BE2C (cell line): Measurements from ENCODE around the gene PACRG.

Experiments used
- DNase-seq: peaks from one replicate; pipeline ENCODE4 v3.0.0-alpha.2; 2020
- H3K27me3 ChIP-seq: fragments of 250-450 bp; sonication (Bioruptor Pico); 2 replicates; pipeline ENCODE4 v1.5.1; 2020; ENCODE audit warnings: mild to moderate bottlenecking
- H3K36me3 ChIP-seq: fragments of 250-450 bp; sonication (Bioruptor Pico); 2 replicates; pipeline ENCODE4 v1.5.1; 2020; ENCODE audit warnings: mild to moderate bottlenecking
- H3K4me1 ChIP-seq: fragments of 250-450 bp; sonication (Bioruptor Pico); 2 replicates; pipeline ENCODE4 v1.5.1; 2020
- H3K4me3 ChIP-seq: 2 replicates; pipeline ENCODE4 v1.5.1; 2011; ENCODE audit warnings: low read depth, low read length
- H3K9me3 ChIP-seq: fragments of 250-450 bp; sonication (Bioruptor Pico); 2 replicates; pipeline ENCODE4 v1.5.1; 2020
- TF ChIP-seq, protein P1 (sequence below): IDR thresholded peaks from 2 replicates; pipeline ENCODE4 v1.5.1; 2012; ENCODE audit warnings: mild to moderate bottlenecking, low read depth, low read length

PACRG gene

GRCh38 chr6:163345931-163346330 lies 618.2 kb downstream of the PACRG start:
- TF ChIP-seq, protein P1, sequence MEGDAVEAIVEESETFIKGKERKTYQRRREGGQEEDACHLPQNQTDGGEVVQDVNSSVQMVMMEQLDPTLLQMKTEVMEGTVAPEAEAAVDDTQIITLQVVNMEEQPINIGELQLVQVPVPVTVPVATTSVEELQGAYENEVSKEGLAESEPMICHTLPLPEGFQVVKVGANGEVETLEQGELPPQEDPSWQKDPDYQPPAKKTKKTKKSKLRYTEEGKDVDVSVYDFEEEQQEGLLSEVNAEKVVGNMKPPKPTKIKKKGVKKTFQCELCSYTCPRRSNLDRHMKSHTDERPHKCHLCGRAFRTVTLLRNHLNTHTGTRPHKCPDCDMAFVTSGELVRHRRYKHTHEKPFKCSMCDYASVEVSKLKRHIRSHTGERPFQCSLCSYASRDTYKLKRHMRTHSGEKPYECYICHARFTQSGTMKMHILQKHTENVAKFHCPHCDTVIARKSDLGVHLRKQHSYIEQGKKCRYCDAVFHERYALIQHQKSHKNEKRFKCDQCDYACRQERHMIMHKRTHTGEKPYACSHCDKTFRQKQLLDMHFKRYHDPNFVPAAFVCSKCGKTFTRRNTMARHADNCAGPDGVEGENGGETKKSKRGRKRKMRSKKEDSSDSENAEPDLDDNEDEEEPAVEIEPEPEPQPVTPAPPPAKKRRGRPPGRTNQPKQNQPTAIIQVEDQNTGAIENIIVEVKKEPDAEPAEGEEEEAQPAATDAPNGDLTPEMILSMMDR: no peak
- Histone ChIP-seq H3K4me1 (peaks cover 2% of the 10 kb centered on the region; the same call in 1 of the 2 replicates), H3K27me3 (no peaks in the 10 kb centered on the region), H3K9me3 (no peaks in the 10 kb centered on the region), H3K4me3 (no peak overlapping the region), H3K36me3 (no peaks in the 10 kb centered on the region)
- no peak for DNase-seq

DNA sequence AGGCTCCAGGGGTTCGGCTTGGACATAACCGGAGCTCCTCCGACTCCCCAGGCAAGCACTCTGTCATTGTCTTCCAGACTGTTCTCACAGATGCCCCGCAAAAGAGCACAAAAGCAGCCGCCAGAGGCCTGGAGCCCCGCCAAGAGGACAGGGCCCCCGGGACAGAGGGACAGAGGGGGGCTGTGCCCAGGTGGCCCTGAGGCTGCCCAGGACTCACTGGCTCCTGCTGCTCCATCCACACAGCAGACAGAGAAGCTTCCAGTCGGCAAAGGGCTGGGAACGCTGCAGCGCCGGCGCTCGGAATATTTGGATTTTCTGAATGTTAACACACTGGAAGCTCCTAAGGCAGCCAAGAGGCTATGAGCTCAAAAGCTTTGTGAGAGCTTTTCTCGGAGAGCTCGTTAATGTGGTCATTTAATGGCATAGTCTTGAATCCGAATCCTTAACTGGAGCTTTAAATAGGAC lies 618.8 kb downstream of the PACRG start:
- Histone ChIP-seq H3K4me3 (no peak overlapping the region), H3K4me1 (peaks cover 2% of the 10 kb centered on the region; the same call in 1 of the 2 replicates), H3K9me3 (no peaks in the 10 kb centered on the region), H3K36me3 (no peaks in the 10 kb centered on the region), H3K27me3 (no peaks in the 10 kb centered on the region)
- TF ChIP-seq, protein P1: no peak
- DNase-seq: peak; percentile 46

GRCh38 chr6:163347021-163347446 lies 619.3 kb downstream of the PACRG start:
- DNase-seq: no peak
- Histone ChIP-seq H3K36me3 (no peaks in the 10 kb centered on the region), H3K4me1 (peaks cover 2% of the 10 kb centered on the region; the same call in 1 of the 2 replicates)

DNA sequence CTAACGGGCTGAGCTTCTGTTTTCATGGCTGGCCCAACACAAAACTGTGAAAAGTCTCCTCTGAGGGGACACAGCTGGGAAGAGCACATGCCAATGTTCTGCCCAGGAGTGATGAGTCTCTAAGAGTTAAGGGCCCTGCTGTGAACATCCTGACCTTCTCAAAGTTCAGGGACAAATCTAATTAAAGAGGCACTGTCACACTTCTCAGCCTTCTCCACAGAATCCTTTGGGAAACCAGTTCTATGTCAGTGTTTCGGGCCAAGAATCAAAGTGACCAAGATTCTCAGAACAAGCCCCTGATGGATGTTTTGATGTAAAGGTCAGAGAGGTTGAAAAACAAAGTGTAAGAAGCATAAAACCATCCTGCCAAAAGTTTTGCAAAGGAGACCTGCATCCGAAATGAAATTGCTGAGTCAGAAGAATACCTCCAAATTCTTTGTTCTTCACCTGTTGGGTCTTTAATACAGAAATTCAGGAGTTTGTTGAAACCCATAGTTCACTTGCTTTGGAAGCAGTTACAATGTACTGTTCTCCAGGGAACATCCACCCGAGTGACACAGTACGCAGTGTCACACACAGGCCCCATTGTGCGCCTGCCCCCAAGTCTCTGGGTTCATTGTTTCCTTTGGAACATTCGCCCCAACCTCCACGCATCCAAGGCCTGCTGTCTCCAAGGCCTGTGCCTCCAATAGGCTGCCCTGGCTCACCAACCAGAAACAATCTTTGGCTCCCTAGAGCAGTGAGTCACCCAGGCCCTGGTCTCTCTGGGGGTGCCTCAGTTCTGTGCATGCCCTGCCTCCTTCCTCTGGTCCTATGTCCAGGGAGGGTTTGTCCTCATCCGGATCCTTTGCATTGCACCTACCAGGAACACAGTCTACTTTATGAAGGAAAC lies 621.3 kb downstream of the PACRG start:
- TF ChIP-seq, protein P1: no peak
- no peak for DNase-seq
- Histone ChIP-seq H3K36me3 (no peaks in the 10 kb centered on the region), H3K9me3 (no peaks in the 10 kb centered on the region), H3K27me3 (no peaks in the 10 kb centered on the region), H3K4me3 (no peak overlapping the region), H3K4me1 (peaks cover 2% of the 10 kb centered on the region; the same call in 1 of the 2 replicates)

More at GRCh38 chr6:163347021-163347446, 619.3 kb downstream of the PACRG start:
- no peaks in the 10 kb centered on the region for H3K9me3 ChIP-seq
- H3K4me3 ChIP-seq: no peak overlapping the region
- H3K27me3 ChIP-seq: no peaks in the 10 kb centered on the region
- TF ChIP-seq, protein P1: no peak

DNA sequence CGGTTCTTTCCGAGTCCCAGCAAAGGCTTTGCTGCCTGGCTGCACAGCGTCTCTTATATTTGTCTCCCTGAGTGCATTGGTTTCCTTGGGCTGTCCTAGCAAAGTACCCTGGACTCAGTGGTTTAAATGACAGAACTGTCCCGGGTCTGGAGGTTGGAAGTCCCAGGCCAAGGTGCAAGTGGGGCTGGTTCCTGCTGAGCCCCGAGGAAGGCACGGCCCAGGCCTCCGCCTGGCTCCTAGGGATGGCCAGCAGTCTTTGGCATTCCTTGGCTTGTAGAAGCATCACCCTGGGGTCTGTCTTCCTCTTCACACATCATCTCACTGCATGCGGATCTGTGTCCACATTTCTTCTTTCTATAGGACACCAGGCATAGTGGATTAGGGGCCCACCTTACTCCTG lies 621.9 kb downstream of the PACRG start:
- Histone ChIP-seq H3K4me1 (peaks cover 2% of the 10 kb centered on the region; the same call in 1 of the 2 replicates), H3K9me3 (no peaks in the 10 kb centered on the region), H3K27me3 (no peaks in the 10 kb centered on the region), H3K4me3 (no peak overlapping the region), H3K36me3 (no peaks in the 10 kb centered on the region)
- no peak for DNase-seq
- TF ChIP-seq, protein P1: no peak

GRCh38 chr6:163351013-163351412 lies 623.2 kb downstream of the PACRG start:
- H3K9me3 ChIP-seq: no peaks in the 10 kb centered on the region
- peaks cover 2% of the 10 kb centered on the region; the same call in 1 of the 2 replicates for H3K4me1 ChIP-seq
- H3K36me3 ChIP-seq: no peaks in the 10 kb centered on the region
- no peak for DNase-seq
- no peak overlapping the region for H3K4me3 ChIP-seq
- H3K27me3 ChIP-seq: no peaks in the 10 kb centered on the region
- TF ChIP-seq, protein P1: no peak
